Activated B cell treated with CpG ODN at 0.5 μM for 24 hours (primary cell): ENCODE data around the gene KCNA3. TPM values are rescaled to one million over a fixed set of nuclear protein-coding genes. Genes with fewer than 3 reads are reported as not detected.

ENCODE experiments used
- ATAC-seq: fragments of 200-7000 bp; cut with Tn5 transposase; one replicate; pipeline ENCODE4 v1.10.0; 2021; ENCODE audit warnings: low read depth, mild to moderate bottlenecking, moderate library complexity
- CTCF ChIA-PET: fragments of 350-600 bp; sonication (Branson Sonifier 250); formaldehyde crosslinking; loops from one replicate; lab custom pipeline; 2021; ENCODE audit warnings: antibody characterized with exemption; lab: Charles Lee
- POLR2A ChIA-PET: fragments of 350-600 bp; sonication (Branson Sonifier 250); formaldehyde crosslinking; loops from one replicate; lab custom pipeline; 2021; ENCODE audit warnings: antibody characterized with exemption; lab: Charles Lee
- DNase-seq: peaks from one replicate; pipeline ENCODE4 v3.0.0; 2022
- H3K27ac Mint-ChIP-seq: one replicate; pipeline ENCODE4 v1.8.0; 2020; ENCODE audit warnings: mixed read lengths
- H3K27me3 Mint-ChIP-seq: one replicate; pipeline ENCODE4 v1.8.0; 2021; ENCODE audit warnings: mixed read lengths
- H3K36me3 Mint-ChIP-seq: one replicate; pipeline ENCODE4 v1.8.0; 2021; ENCODE audit warnings: low read depth, mixed read lengths
- H3K4me1 Mint-ChIP-seq: one replicate; pipeline ENCODE4 v1.8.0; 2021; ENCODE audit warnings: mixed read lengths
- H3K4me3 Mint-ChIP-seq: one replicate; pipeline ENCODE4 v1.8.0; 2020; ENCODE audit warnings: mild to moderate bottlenecking, mixed read lengths
- H3K9me3 Mint-ChIP-seq: one replicate; pipeline ENCODE4 v1.8.0; 2020; ENCODE audit warnings: mixed read lengths
- intact Hi-C: fragments of 100-400 bp; cut with micrococcal nuclease; formaldehyde crosslinking; loops from one replicate; pipeline ENCODE4 v1.15.1; 2024
- total RNA-seq: library from RNA; stranded (reverse); gene quantifications from 2 replicates; pipeline ENCODE4 v1.2.3, GENCODE V29; 2022
- TF ChIP-seq, protein P1 (sequence below): fragments of 200-600 bp; IDR thresholded peaks from one replicate; pipeline ENCODE4 v1.8.0; 2022; ENCODE audit warnings: antibody characterized with exemption, mild to moderate bottlenecking

The KCNA3 gene
- total RNA-seq, 1 donor from 2014 or later: 20.0 TPM

DNA sequence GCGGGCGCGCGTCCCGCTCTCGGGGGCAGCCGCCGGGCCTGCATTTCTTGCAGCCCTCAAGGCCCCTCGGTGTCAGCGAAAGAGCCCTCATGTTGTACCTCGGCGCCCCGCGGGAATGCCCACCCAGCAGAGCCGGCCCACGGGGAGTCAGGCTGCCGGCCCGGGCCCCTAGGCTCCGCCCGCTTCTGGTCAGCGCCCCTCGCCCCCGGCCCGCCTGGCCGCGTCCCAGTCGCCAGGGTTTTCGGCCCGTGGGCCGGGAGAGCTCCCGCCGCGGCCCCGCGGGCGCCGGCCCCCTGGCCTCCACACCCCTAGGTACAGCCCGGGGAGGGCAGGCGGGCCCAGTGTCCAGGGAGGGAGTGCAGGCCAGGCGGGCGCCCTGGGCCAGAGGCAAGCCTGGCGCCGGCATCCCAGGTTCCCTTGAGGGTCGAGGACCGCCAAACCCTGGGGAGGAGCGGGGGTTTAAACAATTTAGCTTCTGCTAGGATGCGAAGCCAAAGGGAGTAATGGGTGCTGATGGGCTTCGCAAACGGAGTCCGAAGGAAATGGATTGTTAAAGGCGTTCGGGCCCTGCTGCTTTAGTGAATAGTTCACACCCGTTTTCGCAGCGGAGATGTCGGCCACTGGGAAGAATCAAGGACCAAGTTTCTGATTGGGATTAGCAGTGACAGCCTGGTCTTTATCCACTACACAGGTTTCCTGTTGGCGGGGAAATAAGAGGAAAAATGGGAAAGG is 486 bp upstream of the KCNA3 start:
- peaks cover 3% of the 10 kb centered on the region for H3K36me3 Mint-ChIP-seq
- ATAC-seq (no peak), DNase-seq (no peak)
- TF ChIP-seq, protein P1, sequence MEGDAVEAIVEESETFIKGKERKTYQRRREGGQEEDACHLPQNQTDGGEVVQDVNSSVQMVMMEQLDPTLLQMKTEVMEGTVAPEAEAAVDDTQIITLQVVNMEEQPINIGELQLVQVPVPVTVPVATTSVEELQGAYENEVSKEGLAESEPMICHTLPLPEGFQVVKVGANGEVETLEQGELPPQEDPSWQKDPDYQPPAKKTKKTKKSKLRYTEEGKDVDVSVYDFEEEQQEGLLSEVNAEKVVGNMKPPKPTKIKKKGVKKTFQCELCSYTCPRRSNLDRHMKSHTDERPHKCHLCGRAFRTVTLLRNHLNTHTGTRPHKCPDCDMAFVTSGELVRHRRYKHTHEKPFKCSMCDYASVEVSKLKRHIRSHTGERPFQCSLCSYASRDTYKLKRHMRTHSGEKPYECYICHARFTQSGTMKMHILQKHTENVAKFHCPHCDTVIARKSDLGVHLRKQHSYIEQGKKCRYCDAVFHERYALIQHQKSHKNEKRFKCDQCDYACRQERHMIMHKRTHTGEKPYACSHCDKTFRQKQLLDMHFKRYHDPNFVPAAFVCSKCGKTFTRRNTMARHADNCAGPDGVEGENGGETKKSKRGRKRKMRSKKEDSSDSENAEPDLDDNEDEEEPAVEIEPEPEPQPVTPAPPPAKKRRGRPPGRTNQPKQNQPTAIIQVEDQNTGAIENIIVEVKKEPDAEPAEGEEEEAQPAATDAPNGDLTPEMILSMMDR: no peak
- no peaks in the 10 kb centered on the region for H3K27me3 Mint-ChIP-seq
- H3K4me3 Mint-ChIP-seq: peak overlapping the region; percentile 82
- peaks cover 52% of the 10 kb centered on the region for H3K4me1 Mint-ChIP-seq
- CTCF ChIA-PET: interaction anchor here (2.1 to 2.7 kb wide), 2 partner anchors 56 to 90 kb away, joined by 5 to 15 read pairs; no protein-coding TSS in a partner anchor
- POLR2A ChIA-PET: interaction anchor here (1.5 to 4.0 kb wide), 3 partner anchors 40 to 289 kb away, joined by 3 to 29 read pairs (median 10); partner anchors contain the start of gene LRIF1
- H3K27ac Mint-ChIP-seq: peak overlapping the region; percentile 56
- intact Hi-C loops: loop anchor here (10.0 kb wide), 1 partner anchor 460 kb away; no protein-coding TSS in a partner anchor
- no peaks in the 10 kb centered on the region for H3K9me3 Mint-ChIP-seq

- DNase-seq (peak; percentile 19), ATAC-seq (no peak)
- TF ChIP-seq, protein P1: no peak
- Mint-ChIP-seq H3K27ac (peak overlapping the region; percentile 80), H3K36me3 (peaks cover 3% of the 10 kb centered on the region), H3K4me1 (peaks cover 62% of the 10 kb centered on the region), H3K4me3 (peak overlapping the region; percentile 90), H3K9me3 (no peaks in the 10 kb centered on the region), H3K27me3 (no peaks in the 10 kb centered on the region)
- POLR2A ChIA-PET: interaction anchor here (0.8 to 4.0 kb wide), 5 partner anchors 30 to 201 kb away, joined by 3 to 29 read pairs (median 4); no protein-coding TSS in a partner anchor
- CTCF ChIA-PET: interaction anchor here (0.9 to 2.1 kb wide), 5 partner anchors 22 to 110 kb away, joined by 3 to 5 read pairs (median 3); no protein-coding TSS in a partner anchor
- intact Hi-C loops: loop anchor here (1.0 to 10.0 kb wide), 8 partner anchors 15 to 543 kb away; partner anchors contain the start of gene LRIF1
These were observed 869 bp downstream of the KCNA3 start for GRCh38 chr1:110673805-110674336.

GRCh38 chr1:110673197-110673701 is 1.5 kb downstream of the KCNA3 start:
- ATAC-seq (no peak), DNase-seq (peak; percentile 17)
- intact Hi-C loops: loop anchor here (2.0 to 10.0 kb wide), 6 partner anchors 14 to 544 kb away; partner anchors contain the start of gene LRIF1
- Mint-ChIP-seq H3K9me3 (no peaks in the 10 kb centered on the region), H3K4me1 (peaks cover 67% of the 10 kb centered on the region), H3K27me3 (no peaks in the 10 kb centered on the region), H3K36me3 (peaks cover 7% of the 10 kb centered on the region), H3K4me3 (peak overlapping the region; percentile 90), H3K27ac (peak overlapping the region; percentile 80)
- TF ChIP-seq, protein P1: no peak
- ChIA-PET CTCF (interaction anchor here (0.9 to 2.1 kb wide), 7 partner anchors 21 to 111 kb away, joined by 3 to 6 read pairs (median 3); no protein-coding TSS in a partner anchor), POLR2A (interaction anchor here (1.1 to 4.0 kb wide), 5 partner anchors 38 to 202 kb away, joined by 3 to 29 read pairs (median 3); no protein-coding TSS in a partner anchor)

DNA sequence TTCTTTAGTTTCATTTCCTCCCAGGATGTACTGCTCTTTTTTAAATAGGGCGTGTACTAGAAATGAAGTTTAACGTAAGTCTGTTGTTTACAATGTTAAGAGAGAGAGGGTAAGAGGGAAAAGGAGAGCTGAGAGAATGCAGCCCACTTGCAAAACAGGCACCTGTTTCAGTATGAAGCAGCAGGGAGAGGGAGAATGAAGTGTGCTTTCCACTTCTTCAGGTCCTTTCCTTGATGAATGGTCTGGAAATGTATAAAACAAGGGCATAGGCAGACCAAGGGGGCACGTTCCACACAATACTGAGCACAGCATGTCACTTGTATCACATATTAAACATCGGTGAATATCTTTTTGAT is 2.0 kb downstream of the KCNA3 start:
- ATAC-seq (peak; percentile 60), DNase-seq (no peak)
- intact Hi-C loops: loop anchor here (1.0 to 10.0 kb wide), 8 partner anchors 14 to 545 kb away; partner anchors contain the start of gene LRIF1
- Mint-ChIP-seq H3K36me3 (peaks cover 11% of the 10 kb centered on the region), H3K27me3 (no peaks in the 10 kb centered on the region), H3K27ac (peak overlapping the region; percentile 80), H3K4me1 (peaks cover 67% of the 10 kb centered on the region), H3K4me3 (peak overlapping the region; percentile 90), H3K9me3 (no peaks in the 10 kb centered on the region)
- TF ChIP-seq, protein P1: no peak
- ChIA-PET CTCF (interaction anchor here (1.0 to 2.1 kb wide), 5 partner anchors 41 to 94 kb away, joined by 3 to 6 read pairs (median 5); no protein-coding TSS in a partner anchor), POLR2A (interaction anchor here (1.1 to 4.0 kb wide), 5 partner anchors 38 to 203 kb away, joined by 3 to 29 read pairs (median 3); no protein-coding TSS in a partner anchor)
